Activated CD8-positive, alpha-beta memory T cell treated with anti-CD3 and anti-CD28 coated beads, Interleukin-2, amount 50 U/mL, for 4 hours (primary cell): ENCODE data around the gene C11orf68.
"Not testable (repeated sequence)": the region's sequence is repeated elsewhere in the genome, so short reads cannot be mapped to it uniquely, and the experiment has no call there.

Experiments used
- DNase-seq: peaks from one replicate; pipeline ENCODE4 v3.0.0-alpha.2; 2020

Gene C11orf68

GRCh38 chr11:65918211-65919140 is at the start of gene C11orf68:
TSS of gene C11orf68 (minus strand) at chr11:65919062. CDS start at chr11:65919031, 31 bp downstream.
- DNase-seq, result no peak

- no peak for DNase-seq
These were observed 48.6 kb upstream of the C11orf68 start for GRCh38 chr11:65967329-65967934.

GRCh38 chr11:65965986-65966762 is 47.3 kb upstream of the C11orf68 start:
- no peak for DNase-seq

GRCh38 chr11:65964906-65965305 is 46.0 kb upstream of the C11orf68 start:
- no peak for DNase-seq

- DNase-seq, result no peak
These were observed 43.3 kb upstream of the C11orf68 start for GRCh38 chr11:65962141-65962564.

- DNase-seq, result peak; percentile 93
These were observed 42.6 kb upstream of the C11orf68 start, which contains the start of gene SART1 for GRCh38 chr11:65961267-65962140. TSS of gene SART1 (plus strand) at chr11:65961734. CDS start at chr11:65961781, 47 bp downstream.

GRCh38 chr11:65960824-65961266 is 42.0 kb upstream of the C11orf68 start:
- no peak for DNase-seq

- no peak for DNase-seq
These were observed 40.0 kb upstream of the C11orf68 start for GRCh38 chr11:65958774-65959420.

GRCh38 chr11:65958291-65958690 is 39.4 kb upstream of the C11orf68 start:
- no peak for DNase-seq

GRCh38 chr11:65954771-65955170 is 35.9 kb upstream of the C11orf68 start:
- no peak for DNase-seq

- DNase-seq, result no peak
These were observed 34.6 kb upstream of the C11orf68 start for GRCh38 chr11:65953471-65953870.

- no peak for DNase-seq
These were observed 33.2 kb upstream of the C11orf68 start for GRCh38 chr11:65952052-65952521.

- DNase-seq, result not testable (repeated sequence)
These were observed 32.8 kb upstream of the C11orf68 start for GRCh38 chr11:65951641-65952040.

- not testable (repeated sequence) for DNase-seq
These were observed 31.8 kb upstream of the C11orf68 start for GRCh38 chr11:65950711-65951110.

- DNase-seq, result no peak
These were observed 28.8 kb upstream of the C11orf68 start for GRCh38 chr11:65947603-65948125.

GRCh38 chr11:65947133-65947532 is 28.3 kb upstream of the C11orf68 start:
- no peak for DNase-seq

GRCh38 chr11:65946655-65947054 is 27.8 kb upstream of the C11orf68 start:
- no peak for DNase-seq

- no peak for DNase-seq
These were observed 27.2 kb upstream of the C11orf68 start for GRCh38 chr11:65945941-65946558.

GRCh38 chr11:65945430-65945911 is 26.6 kb upstream of the C11orf68 start, which contains the start of gene TSGA10IP:
TSS of gene TSGA10IP (plus strand) at chr11:65945480. CDS start at chr11:65945676, 196 bp downstream.
- no peak for DNase-seq

GRCh38 chr11:65944767-65945166 is 25.9 kb upstream of the C11orf68 start:
- DNase-seq, result no peak
